NCI-H2029 (cell line): ENCODE measurements around the gene ALDH1B1.

Experiments
- DNase-seq: peaks from one replicate; lab custom pipeline; 2025; lab: John Stamatoyannopoulos, UW

ALDH1B1 gene

GRCh38 chr9:38441347-38442085 lies 49.0 kb downstream of the ALDH1B1 start:
- DNase-seq, result no peak

GRCh38 chr9:38442473-38443096 lies 50.1 kb downstream of the ALDH1B1 start:
- no peak for DNase-seq

- DNase-seq, result no peak
Observed at GRCh38 chr9:38443181-38443580, 50.7 kb downstream of the ALDH1B1 start.

- DNase-seq, result no peak
Observed at GRCh38 chr9:38443597-38443996, 51.1 kb downstream of the ALDH1B1 start.

GRCh38 chr9:38445154-38446043 lies 52.9 kb downstream of the ALDH1B1 start:
- DNase-seq, result no peak

- DNase-seq, result no peak
Observed at GRCh38 chr9:38447703-38448102, 55.2 kb downstream of the ALDH1B1 start.
